ENCODE measurements around the gene GEN1.
"Not testable (repeated sequence)": the region's sequence is repeated elsewhere in the genome, so short reads cannot be mapped to it uniquely, and the experiment has no call there.

GEN1 gene

GRCh38 chr2:17815468-17816184, 61.7 kb downstream of the GEN1 start:
- Histone ChIP-seq H3K4me3 (no peak overlapping the region), H3K36me3 (replicated peaks) (no peaks in the 10 kb centered on the region), H3K9me3 (no peaks in the 10 kb centered on the region), H3K4me1 (peaks cover 1% of the 10 kb centered on the region; the same call in 1 of the 2 replicates), H3K27me3 (ENCODE audit: low read depth) (no peaks in the 10 kb centered on the region)
- no peak for DNase-seq (ENCODE audit: low spot score in 2 of 2)
- in situ Hi-C loops (cut with MboI; ENCODE audit: low sequenced_read_pairs): no loop called here

- no peaks in the 10 kb centered on the region for H3K36me3 ChIP-seq (replicated peaks)
- no peaks in the 10 kb centered on the region for H3K9me3 ChIP-seq
- H3K4me3 ChIP-seq: no peak within 1 kb of the TSS
- DNase-seq (ENCODE audit: low spot score in 2 of 2): no peak
- H3K27me3 ChIP-seq (ENCODE audit: low read depth): no peaks in the 10 kb centered on the region
- peaks cover 4% of the 10 kb centered on the region for H3K4me1 ChIP-seq
- in situ Hi-C loops (cut with MboI; ENCODE audit: low sequenced_read_pairs): no loop called here
These were observed 62.7 kb downstream of the GEN1 start, which contains the start of gene MSGN1 for GRCh38 chr2:17816396-17817245. TSS of gene MSGN1 (plus strand) at chr2:17816460. CDS start at chr2:17816519, 59 bp downstream.

- Histone ChIP-seq H3K4me3 (no peak overlapping the region), H3K27me3 (ENCODE audit: low read depth) (no peaks in the 10 kb centered on the region), H3K4me1 (peaks cover 12% of the 10 kb centered on the region), H3K36me3 (replicated peaks) (no peaks in the 10 kb centered on the region), H3K9me3 (no peaks in the 10 kb centered on the region)
- no peak for DNase-seq (ENCODE audit: low spot score in 2 of 2)
- in situ Hi-C loops (cut with MboI; ENCODE audit: low sequenced_read_pairs): no loop called here
These were observed 64.4 kb downstream of the GEN1 start for GRCh38 chr2:17818235-17818815.

- no peaks in the 10 kb centered on the region for H3K36me3 ChIP-seq (replicated peaks)
- H3K9me3 ChIP-seq: no peaks in the 10 kb centered on the region
- H3K4me3 ChIP-seq: no peak overlapping the region
- no peaks in the 10 kb centered on the region for H3K27me3 ChIP-seq (ENCODE audit: low read depth)
- H3K4me1 ChIP-seq: peaks cover 12% of the 10 kb centered on the region
- no peak for DNase-seq (ENCODE audit: low spot score in 2 of 2)
- in situ Hi-C loops (cut with MboI; ENCODE audit: low sequenced_read_pairs): no loop called here
These were observed 67.1 kb downstream of the GEN1 start for GRCh38 chr2:17821080-17821479.

- Histone ChIP-seq H3K27me3 (ENCODE audit: low read depth) (no peaks in the 10 kb centered on the region), H3K9me3 (peaks cover 2% of the 10 kb centered on the region), H3K4me3 (no peak overlapping the region), H3K4me1 (peaks cover 17% of the 10 kb centered on the region), H3K36me3 (replicated peaks) (no peaks in the 10 kb centered on the region)
- in situ Hi-C loops (cut with MboI; ENCODE audit: low sequenced_read_pairs): no loop called here
- no peak for DNase-seq (ENCODE audit: low spot score in 2 of 2)
These were observed 67.9 kb downstream of the GEN1 start for GRCh38 chr2:17821535-17822444.

- no peaks in the 10 kb centered on the region for H3K27me3 ChIP-seq (ENCODE audit: low read depth)
- no peak for DNase-seq (ENCODE audit: low spot score in 2 of 2)
- peaks cover 3% of the 10 kb centered on the region for H3K9me3 ChIP-seq
- in situ Hi-C loops (cut with MboI; ENCODE audit: low sequenced_read_pairs): no loop called here
- H3K4me1 ChIP-seq: peaks cover 23% of the 10 kb centered on the region
- no peaks in the 10 kb centered on the region for H3K36me3 ChIP-seq (replicated peaks)
- no peak overlapping the region for H3K4me3 ChIP-seq
These were observed 68.6 kb downstream of the GEN1 start for GRCh38 chr2:17822445-17823117.

- H3K4me1 ChIP-seq: peaks cover 34% of the 10 kb centered on the region
- DNase-seq (ENCODE audit: low spot score in 2 of 2); H3K9me3 ChIP-seq; H3K36me3 ChIP-seq (replicated peaks); H3K27me3 ChIP-seq (ENCODE audit: low read depth); in situ Hi-C loops (cut with MboI; ENCODE audit: low sequenced_read_pairs); H3K4me3 ChIP-seq: not testable (repeated sequence)
These were observed 69.7 kb downstream of the GEN1 start for GRCh38 chr2:17823646-17824045.

- Histone ChIP-seq H3K27me3 (ENCODE audit: low read depth) (no peaks in the 10 kb centered on the region), H3K4me3 (no peak overlapping the region), H3K9me3 (peaks cover 5% of the 10 kb centered on the region), H3K4me1 (peaks cover 34% of the 10 kb centered on the region), H3K36me3 (replicated peaks) (no peaks in the 10 kb centered on the region)
- in situ Hi-C loops (cut with MboI; ENCODE audit: low sequenced_read_pairs): no loop called here
- peak; percentile 66 to 91 for DNase-seq (ENCODE audit: low spot score in 2 of 2)
These were observed 73.4 kb downstream of the GEN1 start for GRCh38 chr2:17827316-17827715.

GRCh38 chr2:17827785-17828184, 73.8 kb downstream of the GEN1 start:
- H3K36me3 ChIP-seq (replicated peaks): no peaks in the 10 kb centered on the region
- peak in 1 of 2 experiments; percentile 61 for DNase-seq (ENCODE audit: low spot score in 2 of 2)
- H3K4me1 ChIP-seq: peaks cover 32% of the 10 kb centered on the region
- no peak overlapping the region for H3K4me3 ChIP-seq
- peaks cover 5% of the 10 kb centered on the region for H3K9me3 ChIP-seq
- in situ Hi-C loops (cut with MboI; ENCODE audit: low sequenced_read_pairs): no loop called here
- no peaks in the 10 kb centered on the region for H3K27me3 ChIP-seq (ENCODE audit: low read depth)

- Histone ChIP-seq H3K36me3 (replicated peaks) (no peaks in the 10 kb centered on the region), H3K4me1 (peaks cover 32% of the 10 kb centered on the region), H3K4me3 (no peak overlapping the region), H3K9me3 (peaks cover 5% of the 10 kb centered on the region), H3K27me3 (ENCODE audit: low read depth) (no peaks in the 10 kb centered on the region)
- peak; percentile 89 to 92 for DNase-seq (ENCODE audit: low spot score in 2 of 2)
- in situ Hi-C loops (cut with MboI; ENCODE audit: low sequenced_read_pairs): no loop called here
These were observed 76.4 kb downstream of the GEN1 start for GRCh38 chr2:17830053-17831034.

- Histone ChIP-seq H3K4me3 (no peak overlapping the region), H3K27me3 (ENCODE audit: low read depth) (no peaks in the 10 kb centered on the region), H3K9me3 (no peaks in the 10 kb centered on the region), H3K4me1 (peaks cover 12% of the 10 kb centered on the region), H3K36me3 (replicated peaks) (no peaks in the 10 kb centered on the region)
- DNase-seq (ENCODE audit: low spot score in 2 of 2): no peak
- in situ Hi-C loops (cut with MboI; ENCODE audit: low sequenced_read_pairs): no loop called here
These were observed 81.6 kb downstream of the GEN1 start for GRCh38 chr2:17835516-17835915.
